Activated T-helper 17 cell treated with anti-CD3 and anti-CD28 coated beads, Interleukin-2, amount 50 U/mL, for 72 hours (primary cell): ENCODE results near the gene PIK3C3. TPM values are rescaled to one million over a fixed set of nuclear protein-coding genes. Genes with fewer than 3 reads are reported as not detected.
"Not testable (repeated sequence)": the region's sequence is repeated elsewhere in the genome, so short reads cannot be mapped to it uniquely, and the experiment has no call there.

Experiments used
- ATAC-seq: fragments of 150-1000 bp; cut with Tn5 transposase; replicated peaks from 2 replicates; pipeline ENCODE4 v1.10.0; 2021; ENCODE audit warnings: mild to moderate bottlenecking, moderate library complexity
- H3K27ac Mint-ChIP-seq: one replicate; pipeline ENCODE4 v1.8.0; 2022; ENCODE audit warnings: mixed read lengths
- H3K27me3 Mint-ChIP-seq: one replicate; pipeline ENCODE4 v1.8.0; 2022; ENCODE audit warnings: mixed read lengths
- H3K36me3 Mint-ChIP-seq: one replicate; pipeline ENCODE4 v1.8.0; 2022; ENCODE audit warnings: low read depth, mild to moderate bottlenecking, mixed read lengths
- H3K4me1 Mint-ChIP-seq: one replicate; pipeline ENCODE4 v1.8.0; 2022; ENCODE audit warnings: mixed read lengths
- H3K4me3 Mint-ChIP-seq: one replicate; pipeline ENCODE4 v1.8.0; 2022; ENCODE audit warnings: mild to moderate bottlenecking, mixed read lengths
- H3K9me3 Mint-ChIP-seq: one replicate; pipeline ENCODE4 v1.8.0; 2022; ENCODE audit warnings: mixed read lengths
- total RNA-seq, 2 donors: library from RNA; stranded (reverse); gene quantifications; one replicate each; pipeline ENCODE4 v1.2.3, GENCODE V29; 2022

PIK3C3 gene
- total RNA-seq, 2 donors from 2014 or later: 53.7 to 106 TPM

GRCh38 chr18:42094875-42095274 lies 139.8 kb downstream of the PIK3C3 start:
- Mint-ChIP-seq H3K4me1 (no peaks in the 10 kb centered on the region), H3K36me3 (no peaks in the 10 kb centered on the region), H3K4me3 (no peak overlapping the region), H3K27me3 (no peaks in the 10 kb centered on the region), H3K27ac (no peak overlapping the region), H3K9me3 (no peaks in the 10 kb centered on the region)
- no peak for ATAC-seq

GRCh38 chr18:42095732-42096377 lies 140.8 kb downstream of the PIK3C3 start:
- H3K9me3 Mint-ChIP-seq: no peaks in the 10 kb centered on the region
- H3K27me3 Mint-ChIP-seq: no peaks in the 10 kb centered on the region
- H3K4me3 Mint-ChIP-seq: no peak overlapping the region
- H3K4me1 Mint-ChIP-seq: no peaks in the 10 kb centered on the region
- ATAC-seq: no peak
- no peak overlapping the region for H3K27ac Mint-ChIP-seq
- H3K36me3 Mint-ChIP-seq: no peaks in the 10 kb centered on the region

- Mint-ChIP-seq H3K36me3 (no peaks in the 10 kb centered on the region), H3K27ac (no peak overlapping the region), H3K4me3 (no peak overlapping the region), H3K27me3 (no peaks in the 10 kb centered on the region), H3K4me1 (no peaks in the 10 kb centered on the region), H3K9me3 (no peaks in the 10 kb centered on the region)
- ATAC-seq: no peak
Measured at GRCh38 chr18:42100248-42100647, 145.2 kb downstream of the PIK3C3 start.

- Mint-ChIP-seq H3K27me3 (no peaks in the 10 kb centered on the region), H3K4me1 (no peaks in the 10 kb centered on the region), H3K27ac (no peak overlapping the region), H3K4me3 (no peak overlapping the region), H3K36me3 (no peaks in the 10 kb centered on the region), H3K9me3 (no peaks in the 10 kb centered on the region)
- ATAC-seq: peak; percentile 55
Measured at GRCh38 chr18:42100911-42101310, 145.9 kb downstream of the PIK3C3 start.

- no peaks in the 10 kb centered on the region for H3K36me3 Mint-ChIP-seq
- H3K4me1 Mint-ChIP-seq: no peaks in the 10 kb centered on the region
- no peak overlapping the region for H3K27ac Mint-ChIP-seq
- H3K27me3 Mint-ChIP-seq: no peaks in the 10 kb centered on the region
- ATAC-seq: no peak
- no peak overlapping the region for H3K4me3 Mint-ChIP-seq
- no peaks in the 10 kb centered on the region for H3K9me3 Mint-ChIP-seq
Measured at GRCh38 chr18:42105394-42105793, 150.4 kb downstream of the PIK3C3 start.

- Mint-ChIP-seq H3K27me3 (no peaks in the 10 kb centered on the region), H3K27ac (no peak overlapping the region), H3K4me3 (no peak overlapping the region), H3K4me1 (no peaks in the 10 kb centered on the region), H3K9me3 (no peaks in the 10 kb centered on the region), H3K36me3 (no peaks in the 10 kb centered on the region)
- ATAC-seq: no peak
Measured at GRCh38 chr18:42106784-42107183, 151.8 kb downstream of the PIK3C3 start.

- Mint-ChIP-seq H3K4me1 (no peaks in the 10 kb centered on the region), H3K4me3 (no peak overlapping the region), H3K27ac (no peak overlapping the region)
Measured at GRCh38 chr18:42107287-42107686, 152.3 kb downstream of the PIK3C3 start.

GRCh38 chr18:42107691-42108450 lies 152.8 kb downstream of the PIK3C3 start:
- no peaks in the 10 kb centered on the region for H3K4me1 Mint-ChIP-seq
- no peak for ATAC-seq
- H3K4me3 Mint-ChIP-seq: no peak overlapping the region
- no peaks in the 10 kb centered on the region for H3K9me3 Mint-ChIP-seq
- H3K36me3 Mint-ChIP-seq: no peaks in the 10 kb centered on the region
- no peak overlapping the region for H3K27ac Mint-ChIP-seq
- H3K27me3 Mint-ChIP-seq: no peaks in the 10 kb centered on the region

More at GRCh38 chr18:42107287-42107686, 152.3 kb downstream of the PIK3C3 start:
- no peak for ATAC-seq
- Mint-ChIP-seq H3K9me3 (no peaks in the 10 kb centered on the region), H3K36me3 (no peaks in the 10 kb centered on the region), H3K27me3 (no peaks in the 10 kb centered on the region)

DNA sequence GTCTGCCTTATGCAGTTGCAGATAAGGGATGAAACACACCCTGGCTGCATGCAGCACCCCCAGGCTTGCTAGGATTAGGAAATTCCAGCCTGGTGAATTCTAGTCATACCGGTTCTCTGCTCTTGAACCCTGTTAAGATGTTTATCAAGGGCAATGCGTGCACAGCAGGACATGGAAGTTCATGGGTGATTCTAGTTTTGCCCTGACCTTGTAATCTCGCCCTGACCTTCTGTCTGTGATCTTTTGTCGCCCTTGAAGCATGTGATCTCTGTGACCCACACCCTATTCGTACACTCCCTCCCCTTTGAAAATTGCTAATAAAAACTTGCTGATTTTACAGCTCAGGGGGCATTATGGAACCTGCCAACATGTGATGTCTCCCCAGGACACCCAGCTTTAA lies 157.1 kb downstream of the PIK3C3 start:
- H3K36me3 Mint-ChIP-seq, H3K4me3 Mint-ChIP-seq, H3K4me1 Mint-ChIP-seq, ATAC-seq, H3K9me3 Mint-ChIP-seq, H3K27ac Mint-ChIP-seq, H3K27me3 Mint-ChIP-seq: not testable (repeated sequence)

DNA sequence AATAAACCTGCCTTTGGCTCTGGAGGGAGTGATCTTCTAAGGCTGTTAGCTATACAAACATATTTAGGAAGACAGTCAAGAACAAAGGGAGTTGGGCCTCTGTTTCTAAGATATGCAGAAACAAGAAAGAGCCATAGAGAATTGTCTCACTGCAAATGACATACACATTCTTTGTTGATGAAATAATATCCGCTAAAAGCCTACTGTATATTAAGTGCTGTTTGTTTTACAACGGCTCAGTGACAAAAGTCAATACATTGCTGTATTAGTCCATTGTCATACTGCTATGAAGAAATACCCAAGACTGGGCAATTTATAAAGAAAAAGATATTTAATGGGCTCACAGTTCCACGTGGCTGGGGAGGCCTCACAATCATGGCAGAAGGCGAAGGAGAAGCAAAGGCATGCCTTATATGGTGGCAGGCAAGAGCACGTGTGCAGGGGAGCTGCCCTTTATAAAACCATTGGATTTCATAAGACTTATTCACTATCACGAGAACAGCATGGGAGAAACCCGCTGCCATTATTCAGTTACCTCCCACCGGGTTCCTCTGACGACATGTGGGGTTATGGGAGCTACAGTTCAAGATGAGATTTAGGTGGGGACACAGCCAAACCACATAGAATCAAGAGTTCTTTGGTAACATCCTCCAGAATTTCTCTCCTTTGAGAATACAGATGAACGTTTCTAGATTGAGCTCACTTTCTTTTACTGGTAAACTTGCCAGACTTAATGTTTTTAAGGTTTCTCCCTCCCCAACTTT lies 157.8 kb downstream of the PIK3C3 start:
- no peaks in the 10 kb centered on the region for H3K4me1 Mint-ChIP-seq
- H3K4me3 Mint-ChIP-seq: no peak overlapping the region
- no peak overlapping the region for H3K27ac Mint-ChIP-seq
- no peaks in the 10 kb centered on the region for H3K9me3 Mint-ChIP-seq
- H3K27me3 Mint-ChIP-seq: no peaks in the 10 kb centered on the region
- no peak for ATAC-seq
- H3K36me3 Mint-ChIP-seq: no peaks in the 10 kb centered on the region

- Mint-ChIP-seq H3K4me3 (peak overlapping the region; percentile 18), H3K9me3 (no peaks in the 10 kb centered on the region), H3K27ac (peak overlapping the region; percentile 35), H3K27me3 (no peaks in the 10 kb centered on the region), H3K4me1 (no peaks in the 10 kb centered on the region), H3K36me3 (no peaks in the 10 kb centered on the region)
- peak; percentile 46 for ATAC-seq
Measured at GRCh38 chr18:42113529-42114191, 158.6 kb downstream of the PIK3C3 start.

- Mint-ChIP-seq H3K4me1 (no peaks in the 10 kb centered on the region), H3K36me3 (no peaks in the 10 kb centered on the region), H3K27ac (peak overlapping the region; percentile 35), H3K9me3 (no peaks in the 10 kb centered on the region), H3K27me3 (no peaks in the 10 kb centered on the region), H3K4me3 (peak overlapping the region; percentile 18)
- peak; percentile 68 for ATAC-seq
Measured at GRCh38 chr18:42114310-42114943, 159.4 kb downstream of the PIK3C3 start.

DNA sequence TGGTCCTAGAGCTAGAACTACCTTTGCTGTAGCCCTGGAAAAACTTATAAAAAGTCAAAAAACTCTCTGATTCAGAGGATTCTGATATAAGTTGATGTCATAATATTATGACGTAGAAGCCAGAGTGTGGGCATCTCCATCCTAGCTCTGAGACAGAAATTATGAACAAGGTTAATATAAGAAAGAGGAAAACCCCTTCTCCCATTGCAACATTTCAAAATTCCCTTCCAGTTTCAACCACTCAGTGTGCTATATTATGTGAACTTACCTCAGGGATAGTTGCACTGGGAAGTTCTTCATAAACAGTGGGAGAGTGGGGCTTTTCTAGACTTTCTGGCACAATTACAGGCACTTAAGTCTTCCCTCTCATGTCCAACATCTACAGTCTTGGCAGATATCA lies 171.6 kb downstream of the PIK3C3 start:
- no peak for ATAC-seq
- Mint-ChIP-seq H3K4me3 (no peak overlapping the region), H3K27me3 (peaks cover 4% of the 10 kb centered on the region), H3K4me1 (no peaks in the 10 kb centered on the region), H3K9me3 (no peaks in the 10 kb centered on the region), H3K27ac (no peak overlapping the region), H3K36me3 (no peaks in the 10 kb centered on the region)
